Measurements from ENCODE around the gene PRSS27.

The PRSS27 gene

DNA sequence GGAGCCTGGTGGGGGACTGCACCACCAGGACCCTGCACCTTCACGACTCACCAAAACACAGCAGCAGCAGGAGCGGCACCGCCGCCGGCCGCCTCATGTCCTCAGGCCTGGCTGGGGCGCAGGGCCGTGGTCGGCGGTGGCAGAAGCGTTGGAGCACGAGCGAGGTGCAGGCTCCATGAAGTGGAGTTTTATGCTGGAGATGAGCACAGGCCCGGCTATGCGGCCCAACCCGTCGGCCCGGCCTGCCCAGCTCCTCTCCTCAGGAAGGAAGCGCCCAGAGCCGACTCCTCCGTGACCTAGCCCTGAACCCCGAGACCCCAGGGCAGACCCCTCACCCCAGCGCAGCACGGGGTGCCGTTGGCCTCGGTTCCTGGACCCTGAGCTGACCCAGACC is at the start of gene PRSS27:
TSS of gene PRSS27 (minus strand) at position 161 of the 394 bp plus-strand sequence. CDS start at position 97, 64 bp downstream.
- no peak for DNase-seq

DNA sequence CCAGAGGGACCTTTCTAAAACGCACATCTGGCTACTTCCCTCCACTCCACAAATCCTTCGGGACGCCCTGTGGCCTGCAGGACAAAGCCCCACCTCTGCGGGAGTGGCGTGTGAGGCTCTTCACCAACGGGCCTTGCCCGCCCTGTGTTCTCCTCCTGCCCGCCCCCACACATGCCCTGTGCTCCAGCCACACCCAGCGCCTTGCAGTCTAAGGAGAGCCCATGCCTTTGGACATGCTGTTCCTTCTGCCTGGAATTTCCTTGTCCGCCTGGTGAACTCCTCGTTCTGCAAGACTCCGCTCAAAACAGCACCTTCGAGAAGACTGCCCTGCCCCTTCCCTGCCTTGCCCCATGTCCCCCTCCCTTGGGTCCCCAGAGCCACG is 49.6 kb upstream of the PRSS27 start:
- no peak for DNase-seq

DNA sequence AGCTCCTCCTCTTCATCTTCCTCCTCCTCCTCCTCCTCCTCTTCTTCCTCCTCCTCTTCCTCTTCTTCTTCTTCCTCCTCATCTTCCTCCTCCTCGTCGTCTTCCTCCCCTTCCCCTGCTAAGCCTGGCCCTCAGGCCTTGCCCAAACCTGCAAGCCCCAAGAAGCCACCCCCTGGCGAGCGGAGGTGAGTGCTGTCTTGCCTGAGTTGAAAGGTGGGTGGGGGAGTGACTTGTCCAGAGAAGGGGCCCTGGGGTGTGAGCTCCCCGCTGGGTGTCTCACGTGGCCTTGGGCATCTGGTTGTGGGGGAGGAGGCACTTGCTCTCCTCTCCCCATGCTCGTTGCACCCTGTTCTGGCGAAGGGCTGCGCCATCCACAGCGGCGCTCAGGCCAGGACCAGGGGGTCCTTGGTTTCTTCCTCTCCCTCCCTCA is 49.1 kb upstream of the PRSS27 start:
- DNase-seq, result no peak

DNA sequence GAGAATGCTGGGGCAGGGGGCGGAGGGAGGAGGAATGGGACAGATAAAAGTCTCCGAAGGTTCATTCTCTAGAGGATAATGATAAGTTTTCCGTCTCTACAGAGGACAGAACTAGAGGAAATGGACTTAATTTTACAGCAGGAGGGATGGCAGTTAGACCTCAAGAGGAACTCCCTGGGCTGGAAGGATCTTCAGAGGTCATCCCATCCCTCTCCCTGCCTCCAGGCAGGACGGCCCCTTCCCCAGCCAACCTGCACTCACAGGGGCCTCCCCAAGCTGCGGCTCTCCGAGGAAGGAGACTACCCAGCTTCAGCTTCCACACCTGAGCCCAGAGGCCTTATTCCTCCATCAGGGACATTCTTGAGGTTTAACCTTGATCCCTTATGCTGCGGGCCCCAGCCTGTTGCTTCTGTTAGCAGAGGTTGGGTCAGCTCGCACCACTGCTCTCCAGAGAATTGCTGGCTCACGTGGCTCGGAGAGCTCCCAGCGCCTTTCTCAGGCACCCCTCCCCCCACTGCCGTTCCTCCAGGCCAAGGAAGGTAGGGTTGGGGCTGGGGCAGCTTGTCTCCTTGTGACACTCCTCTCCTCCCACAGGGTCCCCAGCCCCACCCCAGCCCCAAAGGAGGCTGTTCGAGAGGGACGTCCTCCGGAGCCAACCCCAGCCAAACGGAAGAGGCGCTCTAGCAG is 48.5 kb upstream of the PRSS27 start:
- no peak for DNase-seq

DNA sequence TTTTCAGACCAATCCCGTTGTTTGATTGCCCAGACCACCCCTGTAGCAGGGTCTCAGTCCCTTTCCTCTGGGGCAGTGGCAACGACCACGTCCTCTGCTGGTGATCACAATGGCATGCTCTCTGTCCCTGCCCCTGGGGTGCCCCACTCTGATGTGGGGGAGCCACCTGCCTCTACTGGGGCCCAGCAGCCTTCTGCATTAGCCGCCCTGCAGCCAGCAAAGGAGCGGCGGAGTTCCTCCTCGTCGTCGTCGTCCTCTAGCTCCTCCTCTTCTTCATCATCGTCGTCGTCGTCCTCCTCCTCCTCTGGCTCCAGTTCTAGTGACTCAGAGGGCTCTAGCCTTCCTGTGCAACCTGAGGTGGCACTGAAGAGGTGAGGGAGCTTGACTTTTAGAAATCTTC is 47.9 kb upstream of the PRSS27 start:
- DNase-seq, result no peak

DNA sequence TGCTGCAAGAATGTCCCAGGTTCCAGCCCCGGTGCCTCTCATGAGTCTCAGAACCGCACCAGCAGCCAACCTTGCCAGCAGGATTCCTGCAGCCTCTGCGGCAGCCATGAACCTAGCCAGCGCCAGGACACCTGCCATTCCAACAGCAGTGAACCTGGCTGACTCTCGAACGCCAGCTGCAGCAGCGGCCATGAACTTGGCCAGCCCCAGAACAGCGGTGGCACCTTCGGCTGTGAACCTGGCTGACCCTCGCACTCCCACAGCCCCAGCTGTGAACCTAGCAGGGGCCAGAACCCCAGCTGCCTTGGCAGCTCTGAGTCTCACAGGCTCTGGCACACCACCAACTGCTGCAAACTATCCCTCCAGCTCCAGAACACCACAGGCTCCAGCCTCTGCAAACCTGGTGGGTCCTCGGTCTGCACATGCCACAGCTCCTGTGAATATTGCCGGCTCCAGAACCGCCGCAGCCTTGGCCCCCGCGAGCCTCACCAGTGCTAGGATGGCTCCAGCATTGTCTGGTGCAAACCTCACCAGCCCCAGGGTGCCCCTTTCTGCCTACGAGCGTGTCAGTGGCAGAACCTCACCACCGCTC is 47.2 kb upstream of the PRSS27 start:
- DNase-seq, result no peak

DNA sequence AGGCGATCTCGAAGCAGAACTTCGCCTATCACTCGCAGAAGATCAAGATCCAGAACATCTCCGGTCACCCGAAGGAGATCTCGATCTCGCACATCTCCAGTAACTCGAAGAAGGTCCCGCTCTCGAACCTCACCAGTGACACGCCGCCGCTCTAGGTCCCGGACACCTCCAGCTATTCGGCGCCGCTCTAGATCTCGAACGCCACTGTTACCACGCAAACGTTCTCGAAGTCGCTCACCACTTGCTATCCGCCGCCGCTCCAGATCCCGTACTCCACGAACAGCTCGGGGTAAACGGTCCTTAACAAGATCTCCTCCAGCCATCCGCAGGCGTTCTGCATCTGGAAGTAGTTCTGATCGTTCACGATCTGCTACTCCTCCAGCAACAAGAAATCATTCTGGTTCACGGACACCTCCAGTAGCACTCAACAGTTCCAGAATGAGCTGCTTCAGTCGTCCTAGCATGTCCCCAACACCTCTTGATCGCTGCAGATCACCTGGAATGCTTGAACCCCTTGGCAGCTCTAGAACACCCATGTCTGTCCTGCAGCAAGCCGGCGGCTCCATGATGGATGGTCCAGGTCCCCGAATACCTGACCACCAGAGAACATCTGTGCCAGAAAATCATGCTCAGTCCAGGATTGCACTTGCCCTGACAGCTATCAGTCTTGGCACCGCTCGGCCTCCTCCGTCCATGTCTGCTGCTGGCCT is 46.6 kb upstream of the PRSS27 start:
- DNase-seq, result no peak

DNA sequence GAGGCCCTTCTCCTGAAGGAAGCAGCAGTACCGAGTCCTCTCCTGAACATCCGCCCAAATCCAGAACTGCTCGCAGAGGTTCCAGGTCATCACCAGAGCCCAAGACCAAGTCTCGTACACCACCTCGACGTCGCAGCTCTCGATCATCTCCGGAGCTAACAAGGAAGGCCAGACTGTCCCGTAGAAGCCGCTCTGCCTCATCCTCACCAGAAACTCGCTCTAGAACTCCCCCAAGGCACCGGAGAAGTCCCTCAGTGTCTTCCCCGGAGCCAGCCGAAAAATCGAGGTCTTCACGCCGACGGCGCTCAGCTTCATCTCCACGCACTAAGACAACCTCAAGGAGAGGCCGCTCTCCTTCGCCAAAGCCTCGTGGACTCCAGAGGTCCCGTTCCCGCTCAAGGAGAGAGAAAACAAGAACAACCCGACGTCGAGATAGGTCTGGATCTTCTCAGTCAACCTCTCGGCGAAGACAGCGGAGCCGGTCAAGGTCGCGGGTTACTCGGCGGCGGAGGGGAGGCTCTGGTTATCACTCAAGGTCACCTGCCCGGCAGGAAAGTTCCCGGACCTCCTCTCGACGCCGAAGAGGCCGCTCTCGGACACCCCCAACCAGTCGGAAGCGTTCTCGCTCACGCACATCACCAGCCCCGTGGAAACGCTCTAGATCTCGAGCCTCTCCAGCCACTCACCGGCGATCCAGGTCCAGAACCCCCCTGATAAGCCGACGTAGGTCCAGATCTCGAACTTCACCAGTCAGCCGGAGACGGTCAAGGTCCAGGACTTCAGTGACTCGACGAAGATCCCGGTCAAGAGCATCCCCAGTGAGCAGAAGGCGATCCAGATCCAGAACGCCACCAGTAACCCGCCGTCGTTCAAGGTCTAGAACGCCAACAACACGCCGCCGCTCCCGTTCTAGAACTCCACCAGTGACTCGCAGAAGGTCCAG is 45.7 kb upstream of the PRSS27 start:
- DNase-seq, result no peak

DNA sequence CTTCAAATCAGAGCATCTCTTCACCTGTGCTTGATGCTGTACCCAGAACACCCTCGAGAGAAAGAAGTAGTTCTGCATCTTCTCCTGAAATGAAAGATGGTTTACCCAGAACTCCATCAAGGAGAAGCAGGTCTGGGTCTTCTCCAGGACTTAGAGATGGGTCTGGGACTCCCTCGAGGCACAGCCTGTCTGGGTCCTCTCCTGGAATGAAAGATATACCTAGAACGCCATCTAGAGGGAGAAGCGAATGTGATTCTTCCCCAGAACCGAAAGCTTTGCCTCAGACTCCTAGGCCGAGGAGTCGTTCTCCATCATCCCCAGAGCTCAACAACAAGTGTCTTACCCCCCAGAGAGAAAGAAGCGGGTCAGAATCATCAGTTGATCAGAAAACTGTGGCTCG is 44.7 kb upstream of the PRSS27 start:
- DNase-seq, result no peak

DNA sequence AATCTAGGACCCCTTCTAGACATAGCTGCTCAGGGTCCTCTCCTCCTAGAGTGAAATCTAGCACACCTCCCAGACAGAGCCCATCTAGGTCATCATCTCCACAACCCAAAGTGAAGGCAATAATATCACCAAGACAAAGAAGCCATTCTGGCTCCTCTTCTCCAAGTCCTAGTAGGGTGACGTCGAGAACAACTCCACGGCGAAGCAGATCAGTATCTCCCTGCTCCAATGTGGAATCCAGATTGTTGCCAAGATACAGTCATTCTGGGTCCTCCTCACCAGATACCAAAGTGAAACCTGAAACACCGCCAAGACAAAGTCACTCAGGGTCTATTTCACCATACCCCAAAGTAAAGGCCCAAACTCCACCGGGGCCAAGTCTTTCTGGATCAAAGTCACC is 43.1 kb upstream of the PRSS27 start:
- no peak for DNase-seq

DNA sequence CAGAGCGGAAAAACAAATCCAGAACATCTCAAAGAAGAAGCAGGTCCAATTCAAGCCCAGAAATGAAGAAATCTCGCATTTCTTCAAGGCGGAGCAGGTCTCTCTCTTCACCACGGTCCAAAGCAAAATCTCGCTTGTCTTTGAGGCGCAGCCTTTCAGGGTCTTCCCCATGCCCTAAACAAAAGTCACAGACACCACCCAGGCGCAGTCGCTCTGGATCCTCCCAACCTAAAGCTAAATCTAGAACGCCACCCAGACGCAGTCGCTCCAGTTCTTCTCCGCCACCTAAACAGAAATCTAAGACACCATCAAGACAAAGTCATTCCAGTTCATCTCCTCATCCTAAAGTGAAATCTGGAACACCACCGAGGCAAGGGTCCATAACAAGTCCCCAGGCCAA is 42.7 kb upstream of the PRSS27 start:
- DNase-seq, result no peak

DNA sequence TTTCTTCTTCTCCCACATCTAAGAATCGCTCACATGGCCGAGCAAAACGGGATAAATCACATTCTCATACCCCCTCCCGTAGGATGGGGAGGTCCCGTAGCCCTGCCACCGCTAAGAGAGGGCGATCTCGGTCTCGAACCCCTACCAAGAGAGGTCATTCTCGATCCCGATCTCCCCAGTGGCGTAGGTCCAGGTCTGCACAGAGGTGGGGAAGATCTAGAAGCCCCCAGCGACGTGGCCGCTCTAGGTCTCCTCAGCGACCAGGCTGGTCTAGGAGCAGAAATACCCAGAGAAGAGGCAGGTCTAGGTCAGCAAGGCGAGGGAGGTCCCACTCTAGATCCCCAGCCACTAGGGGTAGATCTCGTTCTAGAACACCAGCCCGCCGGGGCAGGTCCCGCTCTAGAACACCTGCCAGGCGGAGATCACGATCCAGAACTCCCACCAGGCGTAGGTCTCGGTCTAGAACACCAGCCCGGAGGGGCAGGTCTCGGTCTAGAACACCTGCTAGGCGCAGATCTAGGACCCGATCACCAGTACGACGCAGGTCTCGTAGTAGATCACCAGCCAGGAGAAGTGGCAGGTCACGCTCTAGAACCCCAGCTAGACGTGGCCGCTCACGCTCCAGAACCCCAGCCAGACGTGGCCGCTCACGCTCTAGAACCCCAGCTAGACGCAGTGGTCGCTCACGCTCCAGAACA is 42.0 kb upstream of the PRSS27 start:
- no peak for DNase-seq

DNA sequence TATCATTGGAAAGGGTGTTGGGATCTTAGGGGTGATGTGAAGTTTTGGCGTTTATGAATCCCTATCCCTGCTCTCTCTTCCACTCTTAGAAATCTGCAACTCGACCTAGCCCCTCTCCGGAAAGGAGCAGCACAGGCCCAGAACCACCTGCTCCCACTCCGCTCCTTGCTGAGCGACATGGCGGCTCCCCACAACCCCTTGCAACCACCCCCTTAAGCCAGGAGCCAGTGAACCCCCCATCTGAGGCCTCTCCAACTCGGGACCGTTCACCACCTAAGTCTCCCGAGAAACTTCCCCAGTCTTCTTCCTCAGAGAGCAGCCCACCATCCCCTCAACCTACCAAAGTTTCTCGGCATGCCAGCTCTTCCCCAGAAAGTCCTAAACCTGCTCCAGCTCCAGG is 41.4 kb upstream of the PRSS27 start:
- DNase-seq, result no peak

DNA sequence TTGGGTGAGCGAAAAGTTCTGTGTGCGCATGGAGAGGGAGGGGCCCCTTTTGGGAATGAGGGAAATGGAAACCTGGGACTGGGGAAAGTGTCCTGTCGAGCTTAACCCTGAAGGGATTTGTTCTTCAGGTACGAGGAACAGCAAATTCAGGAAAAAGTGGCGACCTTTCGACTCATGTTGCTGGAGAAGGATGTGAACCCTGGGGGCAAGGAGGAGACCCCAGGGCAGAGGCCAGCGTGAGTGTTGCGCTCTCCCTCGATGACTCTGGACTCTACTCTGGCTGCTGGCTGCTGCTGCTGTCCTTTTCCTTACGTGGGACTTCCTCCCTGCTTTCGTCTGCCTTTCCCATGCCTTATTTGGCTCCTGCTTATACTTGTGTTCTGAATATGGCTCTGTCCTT is 37.3 kb upstream of the PRSS27 start:
- no peak for DNase-seq

DNA sequence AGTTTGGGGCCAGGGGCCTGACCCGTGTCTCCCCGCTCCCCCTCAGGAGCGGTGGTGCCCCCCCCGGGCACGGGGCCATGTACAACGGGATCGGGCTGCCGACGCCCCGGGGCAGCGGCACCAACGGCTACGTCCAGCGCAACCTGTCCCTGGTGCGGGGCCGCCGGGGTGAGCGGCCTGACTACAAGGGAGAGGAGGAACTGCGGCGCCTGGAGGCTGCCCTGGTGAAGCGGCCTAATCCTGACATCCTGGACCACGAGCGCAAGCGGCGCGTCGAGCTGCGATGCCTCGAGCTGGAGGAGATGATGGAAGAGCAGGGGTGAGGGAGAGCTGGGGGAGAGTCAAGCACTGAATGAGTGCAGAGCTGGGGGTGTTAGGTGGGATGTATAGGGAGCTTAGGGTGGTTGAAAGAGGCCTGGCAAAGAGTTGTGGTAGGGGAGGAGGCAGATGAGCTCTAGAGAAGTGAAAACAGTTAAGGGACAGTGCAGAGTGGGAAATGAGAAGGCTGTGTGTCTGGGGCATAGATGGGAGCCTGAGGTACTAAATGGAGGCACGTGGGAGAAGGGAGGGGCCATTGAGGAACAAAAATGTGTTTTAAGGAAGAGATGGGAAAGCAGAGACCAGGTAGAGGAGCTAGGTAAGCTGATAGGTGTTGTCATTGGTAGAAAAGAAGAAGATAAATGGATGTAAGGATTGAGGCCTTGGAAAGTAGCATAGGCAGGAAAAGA is 36.4 kb upstream of the PRSS27 start:
- DNase-seq, result peak; percentile 67

DNA sequence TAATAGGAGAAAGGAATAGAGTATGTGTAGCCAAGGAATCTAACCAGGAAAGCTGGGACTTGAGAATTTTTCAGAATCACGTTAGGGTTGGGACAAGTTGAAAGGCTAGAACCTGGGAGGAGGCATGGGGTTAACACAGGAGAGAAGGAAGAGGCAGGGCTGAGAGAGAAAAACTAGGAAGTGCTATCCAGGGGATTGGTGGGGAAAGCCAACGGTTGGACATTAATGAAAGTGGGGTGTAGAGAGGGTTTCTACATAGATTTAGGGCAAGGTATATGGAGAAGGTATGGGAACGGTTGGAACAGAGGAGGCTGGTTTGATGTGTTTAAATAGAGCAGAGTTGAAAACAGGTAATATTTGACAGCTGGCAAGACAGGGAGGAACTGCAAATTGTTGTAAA is 35.1 kb upstream of the PRSS27 start:
- no peak for DNase-seq

DNA sequence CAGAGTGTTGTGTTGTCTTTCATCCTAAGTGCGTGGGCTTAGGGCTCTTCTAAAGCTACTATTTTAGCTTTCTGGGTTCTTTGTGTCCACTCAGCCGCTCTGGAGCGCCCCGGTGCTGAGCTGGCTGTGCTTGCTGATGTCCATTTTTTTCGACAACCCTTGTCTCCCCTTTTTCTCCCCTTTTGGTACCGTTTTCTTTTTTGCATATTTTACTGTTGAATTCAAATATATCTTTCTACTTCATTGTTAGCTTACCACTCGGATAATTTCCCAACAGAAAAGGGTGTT is 33.7 kb upstream of the PRSS27 start:
- DNase-seq, result no peak

DNA sequence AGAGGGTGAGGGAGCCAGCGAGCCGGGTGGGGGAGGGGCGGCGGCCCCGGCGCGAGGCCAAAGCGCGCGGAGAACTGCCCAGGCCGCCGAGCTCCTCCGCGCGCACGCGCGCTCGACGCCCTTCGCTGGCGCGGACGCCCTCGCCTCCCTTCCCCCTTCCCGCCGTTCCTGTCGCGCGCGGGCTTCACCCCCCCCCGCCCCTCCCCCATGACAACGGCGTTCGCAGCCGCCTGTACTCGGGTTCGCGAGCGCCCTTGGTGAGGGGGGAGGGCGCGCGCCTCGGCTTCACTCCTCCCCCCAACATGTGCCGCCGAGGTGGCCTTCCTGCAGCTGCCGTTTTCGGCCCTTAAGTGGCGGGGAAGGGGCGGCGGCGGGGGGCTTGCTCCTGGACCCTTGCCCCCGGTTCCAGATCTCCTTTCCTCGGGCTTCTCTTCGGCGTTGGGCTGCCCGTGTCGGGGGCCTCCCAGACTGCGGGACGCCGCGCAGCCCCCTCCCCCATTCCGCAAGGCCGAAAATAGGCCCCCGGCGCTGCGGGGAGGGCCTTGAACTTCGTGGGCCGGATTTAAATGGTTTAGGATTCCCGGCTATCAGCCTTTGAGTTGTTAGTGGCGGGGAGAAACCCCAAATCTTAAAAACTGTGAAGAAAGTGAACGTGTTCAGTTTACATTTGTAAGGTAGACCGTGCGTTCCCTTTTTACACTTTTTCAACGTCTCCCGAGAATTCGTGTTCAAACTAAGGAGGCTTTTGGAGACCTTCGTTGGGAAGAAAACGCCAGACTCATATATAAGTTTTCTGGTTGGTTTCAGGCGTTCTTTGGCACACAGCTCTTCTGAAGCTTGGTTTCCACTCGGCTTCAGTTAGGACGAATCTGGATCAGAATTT is 33.1 kb upstream of the PRSS27 start:
- peak; percentile 62 for DNase-seq

DNA sequence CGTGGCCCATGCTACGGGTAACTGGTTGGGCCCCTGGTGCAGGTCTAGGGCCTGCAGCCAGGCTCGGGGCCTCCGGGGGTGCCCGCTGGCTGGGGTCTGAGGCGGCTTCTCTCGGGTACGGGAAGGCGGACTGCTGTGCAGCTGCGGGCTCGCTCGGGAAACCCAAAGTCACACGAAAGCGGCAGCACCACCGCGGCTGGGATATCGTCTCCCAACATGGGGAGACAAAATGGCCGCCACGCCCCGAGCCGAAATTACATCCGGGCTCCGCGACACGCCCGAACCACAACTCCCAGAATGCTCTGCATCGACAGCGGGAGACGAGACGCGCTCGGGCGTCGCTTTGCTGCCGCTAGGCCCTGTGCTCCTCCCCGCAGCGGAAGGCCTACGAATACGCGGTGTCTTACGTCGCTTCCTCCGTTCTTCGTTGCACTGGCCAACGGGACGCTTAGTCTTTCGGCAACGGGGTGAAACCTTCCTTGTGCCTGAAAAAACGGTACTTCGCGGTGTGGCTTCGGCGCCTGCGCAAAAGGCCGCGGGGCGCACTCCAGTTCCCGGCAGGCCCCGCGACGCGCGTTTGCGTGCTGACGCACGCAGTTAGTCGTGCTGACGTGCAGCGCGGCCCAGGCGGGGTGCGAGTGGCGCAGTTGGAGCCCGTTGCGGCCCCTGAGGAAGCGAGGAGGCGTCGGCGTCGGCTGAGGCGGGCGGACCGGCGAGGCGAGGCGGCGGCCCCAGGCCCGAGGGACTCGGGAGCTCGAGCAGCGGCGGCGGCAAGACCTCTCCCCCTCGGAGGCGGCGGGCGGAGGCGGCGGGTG is 32.2 kb upstream of the PRSS27 start, which contains the start of gene SRRM2:
TSS of gene SRRM2 (plus strand) at position 604 of the 815 bp plus-strand sequence. CDS start 3,727 bp downstream, outside the sequence.
- DNase-seq, result peak; percentile 95

DNA sequence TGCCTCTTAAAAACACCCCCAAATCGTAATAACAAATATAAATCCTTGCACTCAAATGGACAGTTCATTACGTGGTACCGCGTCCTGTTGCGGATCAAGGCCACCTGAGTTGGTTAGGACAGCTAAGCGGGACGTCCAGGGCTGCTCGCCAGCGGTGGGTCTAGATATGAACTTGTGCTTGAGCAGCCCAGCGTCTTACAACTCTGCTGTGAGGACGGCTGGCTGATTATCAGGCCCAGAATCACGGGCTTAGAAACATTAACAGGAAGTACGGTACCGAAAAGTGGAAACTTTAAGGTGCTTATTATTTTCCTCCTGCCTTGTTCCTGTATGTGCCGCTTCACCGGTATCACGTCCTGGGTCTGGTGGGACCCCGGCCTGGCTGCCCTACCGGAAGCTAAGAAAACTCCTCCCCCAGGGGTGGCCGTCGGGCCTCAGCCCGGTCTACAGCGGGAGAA is 31.6 kb upstream of the PRSS27 start:
- peak; percentile 69 for DNase-seq

All from MV-4-11 (cell line).